ENCODE results near the gene WIF1.

Gene WIF1

GRCh38 chr12:65121049-65121955, at the start of gene WIF1:
WIF1 (minus strand) TSS chr12:65121305; CDS start chr12:65121191, 114 bp downstream.
- no peak for DNase-seq (ENCODE audit: extremely low read depth in 1 of 2, low read depth in 1 of 2)

- DNase-seq (ENCODE audit: extremely low read depth in 1 of 2, low read depth in 1 of 2) = peak in 1 of 2 donors; percentile 38
These were observed 49.2 kb upstream of the WIF1 start for GRCh38 chr12:65170209-65170881.

- peak; percentile 81 to 90 for DNase-seq (ENCODE audit: extremely low read depth in 1 of 2, low read depth in 1 of 2)
These were observed 48.5 kb upstream of the WIF1 start, which contains the start of gene LEMD3 for GRCh38 chr12:65169320-65170208. LEMD3 (plus strand) TSS chr12:65169583; CDS start chr12:65169597, 14 bp downstream.

GRCh38 chr12:65168681-65169319, 47.7 kb upstream of the WIF1 start:
- no peak for DNase-seq (ENCODE audit: extremely low read depth in 1 of 2, low read depth in 1 of 2)

GRCh38 chr12:65164774-65165173, 43.7 kb upstream of the WIF1 start:
- DNase-seq (ENCODE audit: extremely low read depth in 1 of 2, low read depth in 1 of 2) = no peak

- DNase-seq (ENCODE audit: extremely low read depth in 1 of 2, low read depth in 1 of 2) = no peak
These were observed 43.1 kb upstream of the WIF1 start for GRCh38 chr12:65164244-65164643.

GRCh38 chr12:65162609-65163008, 41.5 kb upstream of the WIF1 start:
- DNase-seq (ENCODE audit: extremely low read depth in 1 of 2, low read depth in 1 of 2) = no peak

GRCh38 chr12:65157091-65157490, 36.0 kb upstream of the WIF1 start:
- no peak for DNase-seq (ENCODE audit: extremely low read depth in 1 of 2, low read depth in 1 of 2)

- DNase-seq (ENCODE audit: extremely low read depth in 1 of 2, low read depth in 1 of 2) = no peak
These were observed 35.3 kb upstream of the WIF1 start for GRCh38 chr12:65156366-65156841.

GRCh38 chr12:65155784-65156183, 34.7 kb upstream of the WIF1 start:
- no peak for DNase-seq (ENCODE audit: extremely low read depth in 1 of 2, low read depth in 1 of 2)

GRCh38 chr12:65152596-65152995, 31.5 kb upstream of the WIF1 start:
- no peak for DNase-seq (ENCODE audit: extremely low read depth in 1 of 2, low read depth in 1 of 2)

GRCh38 chr12:65152012-65152411, 30.9 kb upstream of the WIF1 start:
- no peak for DNase-seq (ENCODE audit: extremely low read depth in 1 of 2, low read depth in 1 of 2)

GRCh38 chr12:65147312-65147905, 26.3 kb upstream of the WIF1 start:
- DNase-seq (ENCODE audit: extremely low read depth in 1 of 2, low read depth in 1 of 2) = no peak

- DNase-seq (ENCODE audit: extremely low read depth in 1 of 2, low read depth in 1 of 2) = no peak
These were observed 19.6 kb upstream of the WIF1 start for GRCh38 chr12:65140738-65141137.

GRCh38 chr12:65139389-65139788, 18.3 kb upstream of the WIF1 start:
- DNase-seq (ENCODE audit: extremely low read depth in 1 of 2, low read depth in 1 of 2) = no peak

- no peak for DNase-seq (ENCODE audit: extremely low read depth in 1 of 2, low read depth in 1 of 2)
These were observed 12.8 kb upstream of the WIF1 start for GRCh38 chr12:65133879-65134278.

GRCh38 chr12:65126482-65126881, 5.4 kb upstream of the WIF1 start:
- DNase-seq (ENCODE audit: extremely low read depth in 1 of 2, low read depth in 1 of 2) = no peak

GRCh38 chr12:65125975-65126374, 4.9 kb upstream of the WIF1 start:
- DNase-seq (ENCODE audit: extremely low read depth in 1 of 2, low read depth in 1 of 2) = no peak

GRCh38 chr12:65125247-65125646, 4.1 kb upstream of the WIF1 start:
- no peak for DNase-seq (ENCODE audit: extremely low read depth in 1 of 2, low read depth in 1 of 2)
